HepG2 (cell line): ENCODE measurements around the gene MRFAP1. TPM values are rescaled to one million over a fixed set of nuclear protein-coding genes. Genes with fewer than 3 reads are reported as not detected.

Source experiments
- ATAC-seq: fragments of 200-7000 bp; cut with Tn5 transposase; 3 replicates; pipeline ENCODE4 v1.9.1; 2020; ENCODE audit warnings: mild to moderate bottlenecking, moderate library complexity
- BruUV-seq: library from RNA; stranded (reverse); fragments of 400-500 nt; replicated peaks from 2 replicates; lab custom pipeline; 2021; lab: Mats Ljungman, UMichigan
- CTCF ChIA-PET: fragments of 300-600 bp; formaldehyde crosslinking; extraction: SDS; loops from one replicate; lab custom pipeline; 2021; ENCODE audit warnings: low total read pairs, inconsistent platforms, low intra/inter-chr PET ratio; lab: Yijun Ruan, JAX
- POLR2A ChIA-PET: fragments of 350-600 bp; sonication (Branson Sonifier 250); formaldehyde crosslinking; loops from one replicate; lab custom pipeline; 2020; ENCODE audit warnings: antibody characterized with exemption, inconsistent platforms; lab: Yijun Ruan, JAX
- DNase-seq: peaks from one replicate; pipeline ENCODE4 v3.0.0-alpha.2; 2015; ENCODE audit warnings: low spot score
- FAIRE-seq: peaks from 3 replicates; lab custom pipeline; 2011; peaks lifted over from hg19 to GRCh38; lab: Jason Lieb, UNC
- H2AFZ ChIP-seq: one replicate; pipeline ENCODE4 v1.6.1; 2011; ENCODE audit warnings: low read length, inconsistent platforms
- H3K27ac ChIP-seq: fragments of 300-600 bp; 3 replicates; pipeline ENCODE4 v1.8.0; 2011; ENCODE audit warnings: mixed run types, mild to moderate bottlenecking, mixed read lengths, low read length, inconsistent platforms; ENCODE audit not compliant: insufficient read depth; ENCODE audit errors: extremely low read length
- H3K27me3 ChIP-seq, 2 experiments: fragments of 200-600 bp in 1 of 2; 2 replicates in 1 of 2; 3 replicates in 1 of 2; pipeline versions ENCODE4 v1.6.0 to v1.8.0; 2011; ENCODE audit warnings: low read length in 2 of 2, mild to moderate bottlenecking in 2 of 2, moderate library complexity in 2 of 2, inconsistent platforms in 1 of 2; ENCODE audit not compliant: insufficient read depth in 2 of 2, control insufficient read depth in 1 of 2
- H3K36me3 ChIP-seq, 2 experiments: fragments of 200-600 bp in 1 of 2; replicated peaks in 1 of 2; 2 replicates in 1 of 2; 3 replicates in 1 of 2; pipeline versions ENCODE4 v1.5.1 to v1.8.0; 2011; ENCODE audit warnings: low read length in 2 of 2, inconsistent platforms in 1 of 2; ENCODE audit not compliant: insufficient read depth in 2 of 2, control insufficient read depth in 1 of 2
- H3K4me1 ChIP-seq: 2 replicates; pipeline ENCODE4 v1.5.1; 2012; ENCODE audit warnings: low read length, inconsistent platforms; ENCODE audit not compliant: insufficient read depth
- H3K4me2 ChIP-seq: 2 replicates; pipeline ENCODE4 v1.6.0; 2011; ENCODE audit warnings: low read depth, low read length, inconsistent platforms
- H3K4me3 ChIP-seq, 3 experiments: fragments of 200-600 bp in 1 of 3; sonication (generic), shearing (Covaris generic) in 1 of 3; replicated peaks in 1 of 3; 2 replicates each; pipeline ENCODE4 v1.5.1; 2011 to 2016; ENCODE audit warnings: low read length in 3 of 3, inconsistent platforms in 2 of 3, low read depth in 2 of 3, mild to moderate bottlenecking in 2 of 3, control low read depth in 1 of 3, mixed read lengths in 1 of 3; ENCODE audit not compliant: insufficient read depth in 1 of 3
- H3K79me2 ChIP-seq: one replicate; pipeline ENCODE4 v1.6.1; 2011; ENCODE audit warnings: low read length, inconsistent platforms; ENCODE audit not compliant: insufficient read depth
- H3K9ac ChIP-seq: 2 replicates; pipeline ENCODE4 v1.6.0; 2011; ENCODE audit warnings: mild to moderate bottlenecking, low read depth, low read length, inconsistent platforms; ENCODE audit not compliant: insufficient read depth
- H3K9me3 ChIP-seq: 2 replicates; pipeline ENCODE4 v1.5.1; 2012; ENCODE audit warnings: mild to moderate bottlenecking, low read length
- H4K20me1 ChIP-seq: 2 replicates; pipeline ENCODE4 v1.6.0; 2011; ENCODE audit warnings: inconsistent platforms, mild to moderate bottlenecking, low read length, moderate library complexity; ENCODE audit not compliant: insufficient read depth
- CBX1 ChIP-seq: IDR thresholded peaks from one replicate; pipeline ENCODE4 v1.6.1; 2016; ENCODE audit warnings: antibody characterized with exemption, low read depth
- CCDC6 ChIP-seq: sonication (generic); formaldehyde crosslinking; IDR thresholded peaks from 2 replicates; pipeline ENCODE4 v1.8.1; 2022; ENCODE audit warnings: mild to moderate bottlenecking, missing genetic modification reagents, moderate library complexity
- GLI4 ChIP-seq: sonication (generic); formaldehyde crosslinking; IDR thresholded peaks from 2 replicates; pipeline ENCODE4 v1.5.1; 2020; ENCODE audit warnings: missing genetic modification reagents, mild to moderate bottlenecking, moderate library complexity, borderline replicate concordance
- HNRNPLL ChIP-seq: fragments of 200-400 bp; formaldehyde crosslinking; IDR thresholded peaks from 2 replicates; pipeline ENCODE4 v1.6.1; 2017; ENCODE audit warnings: mild to moderate bottlenecking, low read depth, low read length; ENCODE audit not compliant: poor library complexity, severe bottlenecking
- JARID2 ChIP-seq: sonication (generic); formaldehyde crosslinking; IDR thresholded peaks from 2 replicates; pipeline ENCODE4 v1.8.1; 2023; ENCODE audit warnings: missing genetic modification reagents, inconsistent platforms; ENCODE audit not compliant: insufficient replicate concordance
- KLF12 ChIP-seq: sonication (generic); formaldehyde crosslinking; IDR thresholded peaks from 2 replicates; pipeline ENCODE4 v1.4.0; 2020; ENCODE audit warnings: missing genetic modification reagents, borderline replicate concordance
- LBX2 ChIP-seq: sonication (generic); formaldehyde crosslinking; IDR thresholded peaks from 2 replicates; pipeline ENCODE4 v1.5.0; 2020; ENCODE audit warnings: missing genetic modification reagents, mild to moderate bottlenecking, borderline replicate concordance
- PAF1 ChIP-seq: IDR thresholded peaks from 2 replicates; pipeline ENCODE4 v1.6.1; 2016; ENCODE audit warnings: missing genetic modification reagents, missing compliant biosample characterization
- PRMT3 ChIP-seq: sonication (generic); formaldehyde crosslinking; IDR thresholded peaks from 2 replicates; pipeline ENCODE4 v1.8.1; 2022; ENCODE audit warnings: low read depth, mild to moderate bottlenecking, moderate library complexity, missing genetic modification reagents, borderline replicate concordance
- SRSF4 ChIP-seq: fragments of 200-400 bp; formaldehyde crosslinking; IDR thresholded peaks from one replicate; pipeline ENCODE4 v1.6.1; 2018; ENCODE audit warnings: mild to moderate bottlenecking, low read depth, low read length, moderate library complexity; ENCODE audit not compliant: poor library complexity, severe bottlenecking
- ZNF10 ChIP-seq: sonication (generic); formaldehyde crosslinking; IDR thresholded peaks from 2 replicates; pipeline ENCODE4 v1.4.0; 2020; ENCODE audit warnings: mild to moderate bottlenecking, low read depth, missing genetic modification reagents, borderline replicate concordance
- ZNF235 ChIP-seq: sonication (generic); formaldehyde crosslinking; IDR thresholded peaks from 2 replicates; pipeline ENCODE4 v1.8.1; 2023; ENCODE audit warnings: mild to moderate bottlenecking, missing genetic modification reagents, borderline replicate concordance
- ZNF354B ChIP-seq: sonication (generic); formaldehyde crosslinking; IDR thresholded peaks from 2 replicates; pipeline ENCODE4 v1.8.0; 2022; ENCODE audit warnings: mild to moderate bottlenecking, missing genetic modification reagents
- ZNF431 ChIP-seq: sonication (generic); formaldehyde crosslinking; IDR thresholded peaks from 2 replicates; pipeline ENCODE4 v1.9.0; 2022; ENCODE audit warnings: missing genetic modification reagents, low read depth, mild to moderate bottlenecking, borderline replicate concordance
- ZNF503 ChIP-seq: sonication (generic); formaldehyde crosslinking; IDR thresholded peaks from 2 replicates; pipeline ENCODE4 v1.4.0; 2020; ENCODE audit warnings: missing genetic modification reagents
- ZNF570 ChIP-seq: sonication (generic); formaldehyde crosslinking; IDR thresholded peaks from 2 replicates; pipeline ENCODE4 v1.4.0; 2020; ENCODE audit warnings: mild to moderate bottlenecking, missing genetic modification reagents, borderline replicate concordance
- ZNF790 ChIP-seq: sonication (generic); formaldehyde crosslinking; IDR thresholded peaks from 2 replicates; pipeline ENCODE4 v1.8.0; 2022; ENCODE audit warnings: missing genetic modification reagents, mild to moderate bottlenecking, borderline replicate concordance
- ZUFSP ChIP-seq: sonication (generic); formaldehyde crosslinking; IDR thresholded peaks from 2 replicates; pipeline ENCODE4 v1.9.0; 2021; ENCODE audit warnings: missing genetic modification reagents, mild to moderate bottlenecking, borderline replicate concordance
- WGBS: methylation state at CpG from one replicate; pipeline ENCODE4 v1.1.6; 2017; ENCODE audit warnings: low lambda C conversion rate; 5-methylcytosine and 5-hydroxymethylcytosine counted together
- in situ Hi-C: cut with HindIII; loops from 2 replicates; pipeline ENCODE4 v1.10.0; 2017; ENCODE audit warnings: low pct_unique_long_range_greater_than_20kb; ENCODE audit not compliant: extremely low pct_ligation_motif_present
- intact Hi-C: fragments of 100-400 bp; cut with micrococcal nuclease; formaldehyde crosslinking; loops from one replicate; pipeline ENCODE4 v1.10.0; 2022; ENCODE audit not compliant: unreplicated experiment
- polyA plus RNA-seq, 8 experiments: library from polyadenylated mRNA; depleted of rRNA in 3 of 8; stranded (reverse) in 7 of 8; unstranded in 1 of 8; fragments of >200 nt; fragmentation: Illumina TruSeq in 4 of 8; extraction: Trizol in 4 of 8; gene quantifications; 2 replicates each; pipeline versions ENCODE4 v1.2.1 to v1.2.3, GENCODE V29; 2011 to 2016; ENCODE audit warnings: low read depth in 4 of 8, missing spikeins in 1 of 8, mixed read lengths in 1 of 8; ENCODE audit not compliant: insufficient read depth in 1 of 8
- total RNA-seq, 5 experiments: library from RNA; depleted of rRNA; stranded (reverse); fragments of >200 nt; fragmentation: Illumina TruSeq; extraction: Trizol; gene quantifications; 2 replicates each; pipeline ENCODE4 v1.2.3, GENCODE V29; 2016; ENCODE audit warnings: low read depth in 1 of 5

Gene MRFAP1
- total and polyA plus RNA-seq, 2 of the 13 experiments (the other 11 are each of a cell fraction or from before 2014, with no cell fraction given), result 112 to 158 TPM

GRCh38 chr4:6613676-6614651, 26.5 kb upstream of the MRFAP1 start:
- H3K4me2 ChIP-seq, result no peak overlapping the region
- no peaks in the 10 kb centered on the region for H3K9me3 ChIP-seq
- H3K4me1 ChIP-seq, result no peaks in the 10 kb centered on the region
- BruUV-seq, result no TSS peak
- FAIRE-seq (no peak), DNase-seq (no peak), ATAC-seq (no peak)
- peaks cover 3 to 11% of the 10 kb centered on the region in 2 experiments; a peak in 3 of 5 replicates for H3K36me3 ChIP-seq
- WGBS, result 86% methylated on average over 8 of the region's 17 CpGs
- ChIA-PET POLR2A (interaction anchor here (0.7 kb wide), 1 partner anchor 371 kb away, joined by 3 read pairs; no protein-coding TSS in a partner anchor), CTCF (no interaction called here)
- H3K9ac ChIP-seq, result no peak overlapping the region
- no peak for TF ChIP-seq ZNF790 (CRISPR knock-in tag)
- TF ChIP-seq PRMT3 (CRISPR knock-in tag), result no peak
- TF ChIP-seq CCDC6 (CRISPR knock-in tag), result no peak
- TF ChIP-seq ZNF503 (CRISPR knock-in tag), result no peak
- no peak for TF ChIP-seq KLF12 (CRISPR knock-in tag)
- TF ChIP-seq ZUFSP (CRISPR knock-in tag), result no peak
- no peak for TF ChIP-seq HNRNPLL
- no peak for TF ChIP-seq SRSF4
- no peak for TF ChIP-seq ZNF235
- TF ChIP-seq ZNF10 (CRISPR knock-in tag), result no peak
- TF ChIP-seq LBX2 (CRISPR knock-in tag), result no peak
- no peak for TF ChIP-seq CBX1
- TF ChIP-seq ZNF570 (CRISPR knock-in tag), result no peak
- no peak for TF ChIP-seq ZNF354B
- TF ChIP-seq JARID2 (CRISPR knock-in tag), result no peak
- TF ChIP-seq PAF1 (CRISPR knock-in tag), result no peak
- TF ChIP-seq GLI4 (CRISPR knock-in tag), result no peak
- TF ChIP-seq ZNF431 (CRISPR knock-in tag), result no peak
- no peak overlapping the region for H3K27ac ChIP-seq
- in situ Hi-C loops (no loop called here), intact Hi-C loops (no loop called here)
- H4K20me1 ChIP-seq, result no peaks in the 10 kb centered on the region
- no peaks in the 10 kb centered on the region for H3K27me3 ChIP-seq
- H3K4me3 ChIP-seq, result no peak overlapping the region
- no peak overlapping the region for H2AFZ ChIP-seq
- no peaks in the 10 kb centered on the region for H3K79me2 ChIP-seq
